ENCODE measurements around the gene CST8.

The CST8 gene

DNA sequence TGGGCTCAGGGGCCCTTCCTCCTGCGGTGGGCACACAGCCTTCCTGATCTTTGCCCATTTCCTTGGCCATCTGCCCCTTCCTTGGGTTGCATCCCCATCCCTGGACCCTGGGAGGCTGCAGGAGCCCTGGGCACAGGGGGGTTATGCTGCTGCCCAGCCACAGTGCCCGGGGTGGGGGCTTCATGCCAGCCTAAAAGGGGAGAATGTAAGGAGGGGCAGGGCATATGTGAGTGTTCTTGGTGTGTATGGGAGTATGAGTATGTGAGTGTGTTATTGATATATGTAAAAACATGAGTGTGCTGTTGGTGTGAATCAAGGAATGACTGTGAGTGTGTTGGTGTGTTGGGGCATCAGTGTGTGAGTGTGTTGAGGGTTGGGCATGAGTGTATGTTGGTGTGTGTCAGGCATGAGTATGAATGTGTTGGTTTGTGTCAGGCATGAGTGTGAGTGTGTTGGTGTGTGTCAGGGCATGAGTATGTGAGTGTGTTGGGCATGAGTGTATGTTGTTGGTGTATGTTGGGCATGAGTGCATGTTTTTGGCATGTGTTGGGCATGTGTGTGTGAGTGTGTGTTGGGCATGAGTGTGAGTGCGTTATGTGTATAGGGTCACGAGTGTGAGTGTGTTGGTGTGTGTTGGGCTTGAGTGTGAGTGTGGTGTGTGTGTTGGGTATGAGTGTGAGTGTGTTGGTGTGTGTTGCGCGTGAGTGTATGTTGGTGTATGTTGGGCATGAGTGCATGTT lies 14.7 kb upstream of the CST8 start:
- no peak for DNase-seq

- DNase-seq = no peak
These were observed 13.7 kb upstream of the CST8 start for GRCh38 chr20:23477223-23477622.

- DNase-seq = no peak
These were observed 11.9 kb upstream of the CST8 start for GRCh38 chr20:23479043-23479442.

- DNase-seq = no peak
These were observed 8.8 kb upstream of the CST8 start for GRCh38 chr20:23482138-23482537.

- no peak for DNase-seq
These were observed 6.8 kb upstream of the CST8 start for GRCh38 chr20:23484081-23484480.

DNA sequence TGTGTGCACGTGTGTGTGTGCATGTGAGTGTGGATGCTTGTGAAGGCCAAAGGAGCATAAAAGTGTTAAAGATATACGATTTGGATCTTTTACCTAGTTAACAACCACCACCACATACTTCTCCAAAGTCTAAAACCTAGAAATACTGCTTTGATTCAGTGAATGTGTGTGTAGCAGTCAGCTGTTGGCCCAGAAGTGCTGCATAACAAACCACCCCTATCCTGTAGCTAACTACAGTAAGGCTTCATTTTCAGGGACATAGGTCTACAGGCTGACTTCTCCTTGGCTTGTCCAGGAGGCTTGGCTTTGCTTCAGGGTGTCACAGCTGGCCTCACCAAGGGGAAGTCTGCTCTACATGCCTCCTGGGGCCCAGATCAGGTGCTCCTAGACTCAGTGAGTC lies 2.4 kb upstream of the CST8 start:
- no peak for DNase-seq

DNA sequence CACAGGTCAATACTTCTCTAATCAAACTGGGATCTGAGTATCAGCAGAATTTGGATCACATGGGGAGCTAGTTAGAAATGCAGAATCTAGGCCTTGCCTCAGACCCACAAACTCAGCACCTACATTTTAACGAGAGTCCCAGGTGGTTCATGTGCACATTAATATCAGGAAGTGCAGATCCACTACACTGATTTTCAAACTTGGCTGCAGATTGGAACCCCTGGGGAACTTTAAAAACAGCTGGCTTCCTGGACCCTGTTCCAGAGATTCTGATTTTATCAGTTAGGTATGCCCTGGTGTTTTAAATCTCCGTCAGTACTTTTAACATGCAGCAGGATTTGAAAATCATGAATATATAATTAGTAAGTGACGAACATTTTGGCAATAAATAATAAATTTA lies 1.9 kb upstream of the CST8 start:
- no peak for DNase-seq

DNA sequence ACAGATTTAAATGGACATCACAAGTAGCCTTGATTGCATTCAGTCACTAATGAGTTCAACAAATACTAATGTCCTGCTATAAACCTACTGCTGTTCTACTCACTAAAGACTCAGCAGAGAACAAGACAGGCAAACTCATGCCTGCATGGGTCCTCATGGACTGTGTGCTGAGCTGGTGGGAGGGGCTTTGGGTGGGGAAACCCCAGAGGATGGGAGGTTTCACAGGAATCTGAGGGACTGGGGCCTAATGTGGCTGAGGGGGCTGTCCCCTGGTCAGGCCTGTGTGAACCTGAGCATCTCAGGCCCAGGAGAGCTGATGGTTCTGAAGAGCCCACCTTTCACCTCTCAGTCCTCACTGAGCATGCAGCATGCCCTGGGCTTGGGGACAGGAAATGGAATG lies 1.4 kb downstream of the CST8 start:
- DNase-seq = no peak

- no peak for DNase-seq
These were observed 2.4 kb downstream of the CST8 start for GRCh38 chr20:23493172-23493772.

DNA sequence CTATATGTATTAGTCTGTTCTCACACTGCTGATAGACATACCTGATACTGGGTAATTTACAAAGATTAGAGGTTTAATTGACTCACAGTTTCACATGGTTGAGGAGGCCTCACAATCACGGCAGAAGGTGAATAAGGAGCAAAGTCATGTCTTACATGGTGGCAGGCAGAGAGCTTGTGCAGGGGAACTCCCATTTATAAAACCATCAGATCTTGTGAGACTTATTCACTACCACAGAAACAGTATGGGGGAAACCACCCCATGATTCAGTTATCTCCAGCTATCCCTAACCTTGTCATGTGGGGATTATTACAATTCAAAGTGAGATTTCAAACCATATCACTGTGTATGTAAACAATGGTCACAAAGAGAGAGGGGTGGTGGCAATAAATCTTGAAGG lies 6.6 kb downstream of the CST8 start:
- DNase-seq = no peak

- no peak for DNase-seq
These were observed 11.0 kb downstream of the CST8 start for GRCh38 chr20:23501926-23502325.

GRCh38 chr20:23503649-23504048 lies 12.7 kb downstream of the CST8 start:
- DNase-seq = no peak

DNA sequence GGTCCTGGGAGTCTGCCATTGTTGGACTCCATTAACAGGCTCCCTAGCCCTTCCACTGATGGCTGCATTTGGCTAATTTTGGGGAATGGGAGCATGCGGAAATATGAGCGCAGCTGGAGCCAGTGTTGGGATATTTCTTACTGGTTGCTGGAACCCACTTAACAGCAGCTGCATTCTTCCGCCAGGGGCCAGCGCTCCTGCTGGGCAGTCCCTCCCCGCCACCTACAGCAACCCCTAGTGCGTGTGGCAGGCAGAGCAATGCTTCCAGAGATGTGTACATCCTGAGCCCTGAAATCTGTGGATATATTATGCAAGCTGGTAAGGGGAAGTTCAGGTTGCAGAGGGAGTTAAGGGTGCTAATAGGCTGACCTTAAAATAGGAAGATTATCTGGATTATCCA lies 16.4 kb downstream of the CST8 start:
- no peak for DNase-seq

- no peak for DNase-seq
These were observed 17.7 kb downstream of the CST8 start for GRCh38 chr20:23508449-23509229.

DNA sequence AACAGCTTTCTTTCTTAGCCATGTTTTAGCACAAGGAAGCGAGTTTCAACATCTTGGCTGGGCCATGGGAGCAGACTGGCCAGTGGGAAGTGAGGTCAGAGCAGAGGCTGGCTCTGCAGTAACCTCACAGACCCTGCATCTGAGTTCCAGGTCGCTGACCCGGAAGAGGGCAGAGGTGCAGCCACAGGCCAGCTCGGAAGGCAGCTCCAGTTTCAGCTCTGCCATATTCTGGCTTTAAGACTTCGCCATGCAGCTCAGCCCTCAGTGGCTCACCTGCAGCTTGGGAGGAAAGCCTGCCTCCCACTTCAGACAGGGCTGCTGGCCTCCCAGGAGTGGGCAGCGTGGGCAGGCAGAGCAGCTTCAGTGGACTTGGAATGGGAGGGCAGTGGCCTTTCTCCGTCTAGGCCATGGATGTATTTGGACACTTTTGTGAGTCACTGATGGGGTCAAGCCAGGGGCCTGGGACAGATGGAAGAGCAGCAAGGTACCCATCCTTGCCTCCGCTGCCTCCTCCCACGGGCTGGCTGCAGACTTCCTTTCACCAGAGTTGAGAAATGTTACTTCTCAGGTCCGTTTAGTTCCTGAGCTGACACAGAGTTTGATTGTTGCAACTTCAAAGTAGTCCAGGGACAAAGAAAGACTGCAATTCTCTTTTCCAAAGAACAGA lies 18.5 kb downstream of the CST8 start:
- no peak for DNase-seq

- no peak for DNase-seq
These were observed 19.2 kb downstream of the CST8 start for GRCh38 chr20:23510000-23510590.

DNA sequence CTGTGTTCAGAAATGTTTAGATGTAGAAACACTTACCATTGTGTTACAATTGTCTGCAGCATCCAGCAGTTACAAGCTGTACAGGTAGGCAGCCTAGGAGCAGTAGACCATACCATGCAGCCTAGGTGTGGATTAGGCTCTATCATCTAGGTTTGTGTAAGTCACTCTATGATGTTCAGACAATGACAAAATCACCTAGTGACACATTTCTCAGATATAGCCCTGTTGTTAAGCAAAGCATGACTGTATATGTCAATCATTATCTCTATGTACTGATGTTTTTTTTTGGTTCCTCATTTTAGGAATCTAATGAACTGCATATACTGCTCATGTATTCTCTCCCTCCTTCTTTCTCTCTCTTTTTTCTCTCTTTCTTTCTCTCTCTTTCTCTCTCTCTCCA lies 22.2 kb downstream of the CST8 start:
- no peak for DNase-seq

- DNase-seq = no peak
These were observed 23.9 kb downstream of the CST8 start for GRCh38 chr20:23514848-23515247.

- DNase-seq = no peak
These were observed 24.5 kb downstream of the CST8 start for GRCh38 chr20:23515250-23515939.

DNA sequence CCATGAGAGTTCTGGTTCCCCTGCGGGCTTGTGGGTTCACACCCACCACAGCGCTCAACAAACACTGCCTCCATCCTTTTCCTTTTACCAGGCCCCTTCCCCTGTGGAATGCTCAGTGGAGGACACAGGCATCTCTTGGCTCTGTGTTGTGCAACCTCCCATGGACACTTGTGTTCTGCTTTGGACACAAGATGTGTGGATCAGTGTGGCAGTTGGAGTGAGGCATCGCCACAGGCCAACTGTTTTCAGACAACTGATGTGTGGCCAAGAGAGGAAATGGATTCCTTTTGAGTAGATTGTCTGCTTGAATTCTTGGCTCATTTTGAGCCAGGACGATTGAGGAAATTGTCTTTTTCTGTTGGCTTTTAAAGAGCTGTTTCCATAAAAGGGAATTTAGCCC lies 26.8 kb downstream of the CST8 start:
- DNase-seq = no peak

- DNase-seq = no peak
These were observed 28.6 kb downstream of the CST8 start for GRCh38 chr20:23519556-23519955.

GRCh38 chr20:23520185-23520584 lies 29.3 kb downstream of the CST8 start:
- DNase-seq = no peak
